ENCODE data around the gene KLHL29.

DNA sequence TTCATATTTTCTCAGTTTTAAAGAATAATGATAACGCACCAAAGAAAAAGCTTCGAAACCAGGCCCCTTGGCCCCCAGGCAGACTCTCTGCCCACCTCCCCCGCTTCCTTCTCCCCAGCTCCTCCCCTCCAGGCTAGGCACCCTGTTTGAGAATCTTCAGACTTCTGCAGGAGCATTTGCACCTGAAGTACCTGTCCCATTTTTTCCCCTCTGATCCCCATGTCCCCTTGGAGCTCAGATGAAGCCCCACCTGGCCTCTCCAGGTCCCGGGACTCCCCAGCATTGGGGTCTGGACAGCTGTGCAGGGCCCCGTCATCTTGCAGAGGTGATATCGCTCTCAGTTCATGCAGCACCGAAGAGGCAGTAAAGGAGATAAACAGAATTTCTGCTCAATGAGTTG, 35.5 kb upstream of the KLHL29 start:
- TF ChIP-seq POLR2A (IDR thresholded peaks at IDR 0.05) (no peak), CTCF (IDR thresholded peaks at IDR 0.05) (no peak)

Data from tibial nerve (tissue), 3 donors.